ENCODE measurements around the gene PON1. TPM values are rescaled to one million over a fixed set of nuclear protein-coding genes. Genes with fewer than 3 reads are reported as not detected.

The PON1 gene
- total and polyA plus RNA-seq, 2 of the 8 experiments (the other 6 are each of a cell fraction or from before 2014, with no cell fraction given): not detected

DNA sequence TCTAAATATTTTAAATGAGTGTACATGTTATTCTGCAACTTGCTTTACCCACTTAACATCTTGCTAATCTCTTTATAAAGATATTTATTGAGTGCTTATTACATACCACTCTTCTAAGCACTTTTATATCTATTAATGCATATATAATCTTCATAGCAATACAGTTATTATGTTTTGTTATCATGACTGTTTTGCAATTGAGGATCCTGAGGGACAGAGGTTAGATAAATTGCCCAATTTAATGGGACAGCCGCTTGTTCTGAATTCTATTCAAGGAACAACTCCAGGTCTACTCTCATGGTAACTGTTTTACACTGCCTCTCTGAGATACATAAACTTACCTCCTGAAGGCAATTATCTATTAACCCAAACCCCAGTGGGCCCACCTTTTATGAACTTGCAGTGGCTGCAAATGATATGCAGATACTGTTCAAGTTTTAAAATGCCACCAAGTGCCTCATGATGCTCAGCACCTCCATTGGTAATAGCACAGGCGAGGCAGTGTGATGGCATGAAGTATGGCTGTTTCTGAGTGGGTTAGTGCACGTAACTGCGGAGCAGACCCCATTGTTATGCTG is 60.5 kb downstream of the PON1 start:
- Histone ChIP-seq H3K27me3 (replicated peaks in 1 of 4; ENCODE audit: control insufficient read depth in 3 of 4, extremely low read depth in 1 of 4, insufficient read depth in 3 of 4, low read length in 3 of 4) (no peaks in the 10 kb centered on the region), H2AK5ac (ENCODE audit: low read depth, low read length) (no peak overlapping the region), H3K4me3 (ENCODE audit: extremely low read depth in 1 of 4, insufficient read depth in 2 of 4, low read depth in 3 of 4, low read length in 4 of 4) (no peak overlapping the region), H3K4ac (replicated peaks; ENCODE audit: insufficient read length, low read depth, low read length) (no peak overlapping the region), H3K23me2 (ENCODE audit: low read depth, low read length) (no peaks in the 10 kb centered on the region), H3K14ac (ENCODE audit: insufficient read length) (no peak overlapping the region), H4K5ac (ENCODE audit: insufficient read length, low read depth, low read length) (no peak overlapping the region), H4K8ac (ENCODE audit: extremely low read depth, insufficient read depth, low read length) (no peak overlapping the region), H4K91ac (replicated peaks; ENCODE audit: insufficient read length, low read length) (no peak overlapping the region), H3K4me1 (replicated peaks in 1 of 4; ENCODE audit: control insufficient read depth in 3 of 4, insufficient read depth in 4 of 4, low read length in 3 of 4) (peaks cover 0 to 5% (median 0%) of the 10 kb centered on the region in 4 experiments; a peak in 2 of 7 replicates), H2AFZ (ENCODE audit: low read length) (no peak overlapping the region), H3K56ac (replicated peaks; ENCODE audit: insufficient read length, low read depth, low read length) (no peak overlapping the region), H3K18ac (ENCODE audit: extremely low read depth, low read length) (no peak overlapping the region), H3K27ac (ENCODE audit: low read depth, low read length) (no peak overlapping the region), H2BK120ac (replicated peaks; ENCODE audit: low read depth, low read length) (no peak overlapping the region), H3K4me2 (ENCODE audit: insufficient read depth in 1 of 2, low read depth in 2 of 2, low read length in 2 of 2) (no peak overlapping the region), H3K23ac (ENCODE audit: insufficient read length) (no peak overlapping the region), H2BK20ac (ENCODE audit: low read length) (no peak overlapping the region), H3K79me2 (ENCODE audit: control insufficient read depth in 1 of 2, insufficient read depth in 2 of 2, low read length in 2 of 2) (no peaks in the 10 kb centered on the region), H3K36me3 (ENCODE audit: control insufficient read depth in 2 of 4, insufficient read depth in 4 of 4, low read length in 3 of 4) (no peaks in the 10 kb centered on the region), H2BK12ac (ENCODE audit: low read depth, low read length) (no peak overlapping the region), H2BK15ac (ENCODE audit: low read length) (no peak overlapping the region), H3K9ac (replicated peaks in 1 of 4; ENCODE audit: extremely low read depth in 1 of 4, low read depth in 3 of 4, low read length in 3 of 4) (no peak overlapping the region), H4K20me1 (replicated peaks in 1 of 2; ENCODE audit: control insufficient read depth in 1 of 2, insufficient read depth in 2 of 2, low read length in 2 of 2) (no peaks in the 10 kb centered on the region), H2BK5ac (ENCODE audit: low read depth, low read length) (no peak overlapping the region), H3K9me3 (ENCODE audit: insufficient read depth in 2 of 2, low read depth in 1 of 2, low read length in 1 of 2) (no peaks in the 10 kb centered on the region), H3K79me1 (ENCODE audit: low read depth, low read length) (no peaks in the 10 kb centered on the region)
- WGBS, 2 experiments (ENCODE audit: extremely low coverage in 1 of 2, insufficient coverage in 1 of 2, insufficient read length in 1 of 2, insufficient replicate concordance in 2 of 2, low coverage in 1 of 2, low lambda C conversion rate in 2 of 2, missing lambda C conversion rate in 1 of 2): 96% methylated on average over 4 of the region's 4 CpGs; no CpG with 5 or more reads in 1 of the 2 experiments
- CTCF ChIA-PET (ENCODE audit: partially characterized antibody): interaction anchor here (1.1 to 1.2 kb wide), 2 partner anchors 16 to 17 kb away, joined by 4 to 5 read pairs; no protein-coding TSS in a partner anchor
- POLR2A ChIA-PET (ENCODE audit: partially characterized antibody): no interaction called here
- DNase-seq (ENCODE audit: low read depth in 1 of 2, low spot score in 2 of 2): no peak
- no peak for FAIRE-seq
- TF ChIP-seq SP1 (IDR thresholded peaks at IDR 0.05; ENCODE audit: low read depth, low read length) (no peak), RXRA (IDR thresholded peaks at IDR 0.05; ENCODE audit: insufficient read depth, low read depth, low read length) (no peak), NANOG (IDR thresholded peaks at IDR 0.05; ENCODE audit: insufficient read depth, low read depth, low read length, poor library complexity, severe bottlenecking) (no peak), ASH2L (IDR thresholded peaks at IDR 0.05; ENCODE audit: low read length) (no peak), JUND (IDR thresholded peaks at IDR 0.05; ENCODE audit: low read length) (no peak), RAD21 (IDR thresholded peaks at IDR 0.05 in 1 of 2, conservative IDR thresholded peaks at IDR 0.05 in 1 of 2; ENCODE audit: low read depth in 2 of 2, low read length in 2 of 2) (no peak), CHD1 (IDR thresholded peaks at IDR 0.05; ENCODE audit: low read depth, low read length) (no peak), ZNF274 (IDR thresholded peaks at IDR 0.05; ENCODE audit: borderline replicate concordance, extremely low read depth, low read length) (no peak), BRCA1 (IDR thresholded peaks at IDR 0.05; ENCODE audit: low read depth, low read length) (no peak), YY1 (IDR thresholded peaks at IDR 0.05; ENCODE audit: low read depth, low read length) (no peak)
- TF ChIP-seq, protein P1, sequence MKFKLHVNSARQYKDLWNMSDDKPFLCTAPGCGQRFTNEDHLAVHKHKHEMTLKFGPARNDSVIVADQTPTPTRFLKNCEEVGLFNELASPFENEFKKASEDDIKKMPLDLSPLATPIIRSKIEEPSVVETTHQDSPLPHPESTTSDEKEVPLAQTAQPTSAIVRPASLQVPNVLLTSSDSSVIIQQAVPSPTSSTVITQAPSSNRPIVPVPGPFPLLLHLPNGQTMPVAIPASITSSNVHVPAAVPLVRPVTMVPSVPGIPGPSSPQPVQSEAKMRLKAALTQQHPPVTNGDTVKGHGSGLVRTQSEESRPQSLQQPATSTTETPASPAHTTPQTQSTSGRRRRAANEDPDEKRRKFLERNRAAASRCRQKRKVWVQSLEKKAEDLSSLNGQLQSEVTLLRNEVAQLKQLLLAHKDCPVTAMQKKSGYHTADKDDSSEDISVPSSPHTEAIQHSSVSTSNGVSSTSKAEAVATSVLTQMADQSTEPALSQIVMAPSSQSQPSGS (IDR thresholded peaks at IDR 0.05; ENCODE audit: low read length): no peak

Data from H1 (cell line).